HG02610 (cell line): ENCODE data around the gene CDC25A.
"Not testable (repeated sequence)": the region's sequence is repeated elsewhere in the genome, so short reads cannot be mapped to it uniquely, and the experiment has no call there.

Experiments
- ATAC-seq: cut with Tn5 transposase; IDR thresholded peaks from one replicate; pipeline ENCODE4 v1.9.1; 2021; ENCODE audit warnings: mild to moderate bottlenecking, moderate library complexity; ENCODE audit not compliant: unreplicated experiment

The CDC25A gene

DNA sequence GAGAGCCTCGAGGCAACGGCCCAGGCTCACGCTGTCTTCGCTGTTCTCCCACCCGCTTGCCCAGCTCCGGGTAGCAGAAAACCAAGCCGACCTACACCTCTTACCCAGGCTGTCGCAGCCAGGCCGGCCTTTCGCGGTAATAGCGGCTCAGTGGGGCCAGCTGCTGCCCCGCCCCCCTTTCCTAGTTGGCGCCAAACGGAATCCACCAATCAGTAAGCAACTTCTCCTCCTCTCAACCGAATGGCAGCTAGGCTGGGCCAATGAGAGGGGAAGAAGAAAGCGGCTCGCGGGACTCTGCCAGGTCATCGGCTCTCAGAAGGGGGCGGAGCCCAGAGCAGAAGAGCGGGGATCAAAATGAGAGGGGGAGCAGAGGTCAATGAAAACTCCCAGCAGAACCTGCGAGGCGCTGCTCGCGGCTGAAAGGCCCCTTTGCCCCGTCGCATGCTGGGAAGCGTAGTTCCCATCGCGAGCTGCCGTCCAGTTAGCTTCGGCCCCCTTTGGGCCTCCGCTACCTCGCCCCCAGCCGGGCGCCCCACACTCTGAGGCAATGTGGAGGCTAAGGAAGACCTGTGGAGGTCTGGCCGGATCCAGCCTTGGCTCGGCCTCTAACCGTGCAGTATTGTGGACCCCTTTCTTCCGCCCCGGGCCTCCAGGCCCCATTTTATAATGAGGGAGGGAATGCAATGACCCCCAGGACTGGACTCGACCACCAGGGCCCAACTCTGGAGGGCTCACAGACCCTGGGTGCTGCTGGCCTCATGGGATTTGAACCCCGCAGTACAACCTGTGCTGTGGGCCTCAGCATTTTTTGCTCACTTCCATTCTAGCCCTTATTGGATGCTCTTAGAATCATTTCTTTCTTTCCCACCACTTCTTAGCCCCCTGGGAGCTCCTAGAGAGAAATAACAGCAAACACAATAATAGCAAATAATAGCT is at the start of gene CDC25A:
Gene CDC25A (minus strand): TSS at position 152 of the 936 bp plus-strand sequence. CDS start 470 bp downstream, outside the sequence.
- ATAC-seq = peak; percentile 96

DNA sequence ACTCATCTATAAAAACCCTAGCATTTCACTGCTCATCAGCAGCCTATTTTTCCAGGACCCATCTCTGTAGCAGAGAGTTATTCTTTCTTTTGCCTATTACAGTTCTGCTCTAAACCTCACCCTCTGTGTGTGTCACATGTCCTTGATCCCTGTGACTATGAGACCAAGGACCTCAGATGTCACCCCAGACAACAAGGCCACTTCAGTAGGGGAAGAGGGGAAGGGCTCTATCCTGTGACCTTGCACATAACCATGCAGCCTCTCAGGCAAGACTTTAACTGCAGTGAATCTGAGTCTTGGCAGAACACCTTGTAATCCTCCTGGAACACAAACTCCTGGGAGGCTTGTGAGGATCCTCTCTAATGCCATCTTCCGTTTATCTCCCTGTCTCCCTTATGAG is 48.3 kb upstream of the CDC25A start:
- ATAC-seq = no peak

DNA sequence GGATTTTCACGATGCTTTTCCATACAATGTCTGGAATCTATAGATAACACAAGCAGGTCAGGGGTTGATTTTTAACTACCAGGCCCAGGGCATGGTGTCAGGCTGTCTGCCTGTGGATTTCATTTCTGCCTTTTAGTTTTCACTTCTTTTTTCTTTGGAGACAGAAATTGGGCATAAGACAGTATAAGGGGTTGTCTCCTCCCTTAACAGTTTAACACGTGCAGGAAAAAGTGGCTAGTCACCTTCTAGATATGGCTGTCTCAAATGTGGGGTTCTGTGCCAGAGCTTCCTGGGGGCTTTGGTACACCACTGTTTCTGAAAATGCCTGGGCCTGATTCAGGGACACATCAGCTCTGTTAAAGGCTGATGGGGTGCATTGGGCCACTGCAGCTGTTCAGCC is 45.3 kb upstream of the CDC25A start:
- ATAC-seq = no peak

DNA sequence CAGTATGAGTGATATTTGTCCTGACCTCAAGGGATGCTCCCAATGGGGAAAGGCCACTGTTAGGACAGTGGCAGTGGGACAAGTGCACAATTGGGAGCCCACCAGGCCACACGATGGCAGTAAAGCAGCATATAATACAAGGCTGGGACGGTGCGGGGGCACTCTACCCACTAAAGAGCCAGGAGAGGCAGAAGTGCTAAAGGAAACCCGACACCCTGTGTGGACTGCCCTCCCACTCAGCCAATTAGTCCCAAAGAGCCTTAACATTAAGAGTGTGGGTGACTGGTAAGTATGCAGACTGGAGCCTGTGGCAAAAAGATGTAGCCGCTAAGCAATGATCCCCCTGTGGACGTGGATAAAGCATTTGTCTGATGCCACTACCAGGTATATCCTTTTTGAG is 44.5 kb upstream of the CDC25A start:
- peak; percentile 72 for ATAC-seq

DNA sequence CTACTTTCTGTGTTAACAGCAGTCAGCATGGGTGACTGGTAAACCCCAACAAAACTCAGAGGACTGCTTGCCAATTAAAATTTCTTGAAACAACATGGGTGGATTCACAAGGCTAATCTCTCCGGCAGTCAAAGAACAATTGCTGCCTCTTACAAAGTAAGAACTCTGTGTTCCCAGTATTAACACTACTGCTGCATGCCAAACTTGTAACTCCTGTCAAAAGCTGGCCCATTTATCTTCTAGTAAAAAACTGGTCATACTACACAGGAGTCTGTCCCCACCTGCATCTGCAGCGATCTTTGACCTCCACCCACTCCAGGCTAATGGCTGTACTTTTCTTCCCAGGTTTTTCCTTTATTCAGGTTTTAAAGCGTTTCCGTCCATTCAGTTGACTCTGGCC is 44.0 kb upstream of the CDC25A start:
- ATAC-seq = no peak

DNA sequence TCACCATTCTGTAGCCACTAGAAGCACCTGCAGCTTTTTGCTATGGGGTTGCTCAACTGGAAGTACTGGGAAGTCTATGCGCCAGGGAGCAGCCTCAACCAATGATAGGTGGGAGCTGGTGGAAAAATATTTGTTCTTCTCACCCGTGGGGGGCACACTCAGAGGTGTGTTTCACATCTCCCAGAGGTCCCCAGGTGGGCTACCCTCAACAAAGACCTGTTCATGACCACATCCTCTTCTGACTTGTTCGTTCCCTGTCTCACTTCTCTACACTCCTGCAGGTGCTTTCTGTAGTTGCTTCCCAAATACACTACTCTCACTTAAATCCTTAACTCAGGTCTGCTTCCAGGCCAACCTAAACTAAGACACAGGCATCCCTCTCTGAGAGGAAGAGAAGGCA is 38.7 kb upstream of the CDC25A start:
- no peak for ATAC-seq

DNA sequence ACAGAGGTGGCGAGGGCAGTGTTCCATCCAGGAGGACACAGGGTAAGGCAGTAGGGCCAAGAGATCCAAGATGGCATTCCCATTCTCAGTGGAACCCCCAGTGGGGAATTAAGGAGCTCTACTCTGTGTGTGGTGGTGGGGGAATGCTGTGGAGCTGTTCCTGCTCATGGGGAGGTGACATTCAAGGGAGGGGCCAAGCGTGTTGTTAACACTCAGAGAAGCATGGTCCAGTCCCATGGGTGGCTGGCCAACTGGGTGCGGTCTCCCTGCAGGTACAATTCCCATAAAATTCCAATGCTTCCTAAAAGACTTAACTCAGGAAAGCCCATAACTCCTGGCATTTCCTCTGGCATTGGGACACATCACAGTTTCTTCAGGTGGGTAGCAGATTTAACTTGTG is 37.4 kb upstream of the CDC25A start:
- no peak for ATAC-seq

DNA sequence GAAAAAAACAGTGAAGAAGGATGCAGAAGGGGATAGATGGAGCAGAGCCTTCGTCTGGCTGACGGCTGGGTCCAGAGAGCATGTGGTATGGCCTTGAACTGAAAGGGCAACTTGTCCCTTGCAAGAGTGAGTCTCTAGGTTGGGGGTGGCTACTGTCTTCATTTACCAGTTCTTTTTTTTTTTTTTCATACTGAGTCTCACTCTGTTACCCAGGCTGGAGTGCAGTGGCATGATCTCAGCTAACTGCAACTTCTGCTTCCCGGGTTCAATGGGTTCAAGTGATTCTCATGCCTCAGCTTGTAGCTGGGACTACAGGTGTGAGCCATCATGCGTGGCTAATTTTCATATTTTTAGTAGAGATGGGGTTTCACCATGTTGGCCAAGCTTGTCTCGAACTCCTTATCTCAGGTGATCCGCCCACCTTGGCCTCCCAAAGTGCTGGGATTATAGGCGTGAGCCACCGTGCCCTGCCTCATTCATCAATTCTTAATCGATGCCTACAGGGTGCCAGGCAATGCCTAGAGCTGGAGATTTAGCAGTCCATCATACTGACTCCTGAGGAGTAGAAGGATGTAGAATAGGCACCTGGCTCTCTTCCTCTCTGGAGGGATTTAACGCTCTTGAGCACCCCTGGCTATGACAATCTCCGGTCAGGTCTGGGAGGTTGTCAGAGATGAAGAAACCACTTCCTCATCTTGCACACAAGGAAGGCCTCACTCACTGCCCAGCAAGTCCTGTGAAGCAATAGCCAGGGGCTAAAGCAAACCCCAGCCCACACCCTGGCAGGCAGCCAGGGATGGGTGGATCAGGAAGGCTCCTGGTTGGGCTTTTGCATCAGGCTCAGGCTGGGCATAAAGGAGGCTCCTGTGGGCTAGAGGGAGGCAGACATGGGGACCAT is 34.6 kb upstream of the CDC25A start, which contains the start of gene CAMP:
Gene CAMP (plus strand): TSS at position 880 of the 898 bp plus-strand sequence. CDS start 17 bp downstream, at position 897.
- ATAC-seq = peak; percentile 78

DNA sequence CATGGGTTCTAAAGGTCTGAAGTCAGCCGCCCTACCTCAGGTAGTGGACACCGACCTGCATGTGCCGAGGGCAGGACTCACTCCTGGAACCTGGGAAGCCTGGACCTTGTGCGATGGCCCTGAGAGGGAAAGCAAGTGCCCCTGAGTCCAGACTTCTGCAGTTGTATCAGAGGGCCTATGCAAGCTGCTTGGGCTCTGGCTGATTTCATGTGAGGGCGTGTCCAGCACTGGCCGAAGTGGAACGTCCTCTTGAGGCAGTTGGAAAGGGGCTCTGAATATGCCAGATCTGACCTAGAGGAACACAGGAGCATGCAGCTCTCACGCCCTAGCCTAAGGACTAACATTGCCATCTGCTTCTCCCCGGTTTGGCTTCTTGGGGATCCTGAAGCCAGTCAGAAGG is 32.5 kb upstream of the CDC25A start:
- ATAC-seq = no peak

DNA sequence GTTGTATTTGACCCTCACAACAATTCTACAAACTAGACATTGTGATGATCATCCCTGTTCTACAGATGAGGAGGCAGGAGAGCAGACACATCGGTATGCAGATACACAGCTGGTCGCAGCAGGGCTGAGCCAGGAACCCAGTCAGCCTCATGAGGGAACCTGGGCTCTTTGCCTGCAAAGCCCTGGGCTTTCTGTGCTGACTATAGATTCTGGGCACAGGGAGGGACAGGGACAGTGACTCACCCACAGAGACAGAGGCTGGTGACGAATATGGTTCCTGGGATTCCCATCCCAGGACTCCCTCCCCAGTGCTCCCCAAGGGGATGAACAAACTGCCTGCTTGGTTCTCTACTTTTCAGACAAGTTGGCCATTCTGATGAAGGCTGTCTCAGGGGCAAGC is 31.3 kb upstream of the CDC25A start:
- ATAC-seq = no peak

DNA sequence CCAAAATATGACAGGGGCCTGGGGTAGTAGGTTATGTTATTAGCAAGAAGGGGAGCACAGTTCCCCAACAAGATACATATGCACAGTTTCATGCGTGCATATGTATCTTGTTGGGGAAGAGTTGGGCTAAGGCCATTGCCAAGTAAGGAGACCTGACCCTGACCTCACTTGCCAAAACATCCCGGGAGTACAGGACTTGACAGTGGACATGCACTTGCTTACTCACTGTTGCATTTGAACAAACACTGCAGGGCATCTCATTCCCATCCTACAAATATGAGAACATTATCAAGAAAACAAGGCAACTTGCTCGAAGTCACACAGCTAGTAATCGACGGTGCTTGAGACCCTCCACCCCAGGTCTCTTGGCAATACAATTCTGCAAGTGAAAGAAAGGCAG is 30.3 kb upstream of the CDC25A start:
- no peak for ATAC-seq

DNA sequence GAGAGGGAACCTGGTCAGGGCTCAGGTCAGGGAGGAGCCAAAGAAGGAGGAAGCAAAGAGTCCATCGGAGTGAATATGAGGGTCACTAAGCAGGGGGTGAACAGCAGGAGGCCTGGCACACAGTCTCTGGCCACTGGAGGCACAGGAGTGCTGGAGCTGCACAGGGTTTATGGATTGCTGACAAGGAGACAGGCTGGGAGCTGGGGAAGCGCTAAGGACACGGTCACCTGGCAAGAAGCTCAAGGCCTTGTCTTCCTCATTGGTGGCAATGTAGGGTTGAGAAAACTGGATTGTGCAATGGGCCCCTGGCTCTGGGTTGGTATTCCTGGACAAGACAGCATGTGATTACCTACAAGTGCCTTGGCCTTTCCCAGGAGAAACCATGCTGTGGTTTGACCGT is 29.2 kb upstream of the CDC25A start:
- ATAC-seq = no peak

DNA sequence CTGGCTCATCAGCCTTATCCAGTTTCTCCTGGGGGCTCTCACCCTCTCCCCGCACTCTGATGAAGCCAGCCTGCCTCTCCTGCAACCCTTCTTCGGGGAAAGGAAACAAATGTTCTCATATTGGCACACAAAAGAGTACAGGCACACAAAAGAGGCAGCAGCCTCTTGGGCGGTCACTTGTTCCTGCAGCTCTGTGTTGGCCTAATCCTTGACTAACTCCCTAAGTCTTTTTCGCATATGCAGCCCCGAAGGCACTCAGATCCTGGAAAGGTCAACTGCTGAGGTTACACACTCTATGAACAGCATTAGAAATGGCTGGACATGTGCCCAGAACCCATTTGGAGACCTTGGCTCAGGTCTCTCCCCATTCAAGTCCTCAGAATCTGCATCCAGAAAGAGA is 27.7 kb upstream of the CDC25A start:
- no peak for ATAC-seq

DNA sequence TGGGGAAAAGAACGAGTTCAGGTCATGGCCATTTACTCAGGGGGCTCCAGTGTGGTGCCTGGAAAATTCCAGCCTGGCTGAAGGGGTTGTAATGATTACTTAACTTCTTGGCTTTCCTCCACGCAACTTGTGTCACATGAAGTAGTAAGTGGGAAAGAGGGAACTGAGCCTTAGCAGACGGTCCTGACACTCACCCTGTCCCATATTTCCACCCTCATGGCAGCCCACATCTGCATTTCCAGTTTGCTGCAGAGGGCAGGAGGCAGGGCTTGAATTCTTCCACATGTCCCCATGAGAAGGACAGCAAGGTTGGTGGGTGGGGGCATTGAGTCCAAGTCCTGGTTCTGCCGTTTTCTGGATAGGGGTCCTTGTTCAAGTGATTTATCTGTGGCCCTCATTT is 27.2 kb upstream of the CDC25A start:
- ATAC-seq = no peak

DNA sequence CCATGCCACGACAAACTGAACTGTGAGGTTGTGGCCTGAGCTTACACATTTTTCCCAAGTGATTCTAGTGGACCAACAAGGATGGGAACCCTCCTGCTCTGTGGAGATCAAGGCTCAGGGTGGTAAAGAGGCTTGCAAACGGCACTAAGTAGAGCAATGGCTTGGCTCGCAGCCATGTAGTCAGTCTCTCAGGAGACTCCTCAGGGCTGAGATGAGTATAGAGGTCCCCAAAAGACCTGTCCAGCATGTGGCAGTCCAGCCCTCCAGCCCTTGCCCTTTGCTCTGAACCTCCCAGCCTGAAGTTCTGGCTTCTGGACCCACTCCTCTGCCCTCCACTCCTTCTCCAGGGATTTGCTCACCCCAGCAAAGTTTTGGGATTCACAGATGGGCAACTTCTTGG is 26.8 kb upstream of the CDC25A start:
- ATAC-seq = no peak

DNA sequence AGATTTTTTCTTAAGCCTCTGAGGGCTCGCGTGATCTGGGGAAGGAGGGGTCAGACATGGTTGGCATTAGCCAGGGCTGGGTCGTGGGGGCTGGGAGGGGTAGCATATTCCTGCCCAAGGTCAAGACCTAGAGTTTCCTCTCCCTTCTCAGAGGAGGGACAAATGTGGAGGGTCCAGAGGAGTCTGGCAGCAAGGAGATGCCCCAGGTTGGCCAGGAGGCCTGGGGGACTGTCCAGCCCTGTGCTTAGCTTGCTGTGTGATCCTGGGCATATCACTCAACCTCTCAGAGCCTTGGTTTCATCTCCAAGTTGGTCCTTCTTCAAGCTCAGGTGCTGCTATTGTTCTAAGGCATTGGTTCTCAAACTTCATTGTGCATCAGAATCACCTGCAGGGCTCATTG is 26.0 kb upstream of the CDC25A start:
- no peak for ATAC-seq

DNA sequence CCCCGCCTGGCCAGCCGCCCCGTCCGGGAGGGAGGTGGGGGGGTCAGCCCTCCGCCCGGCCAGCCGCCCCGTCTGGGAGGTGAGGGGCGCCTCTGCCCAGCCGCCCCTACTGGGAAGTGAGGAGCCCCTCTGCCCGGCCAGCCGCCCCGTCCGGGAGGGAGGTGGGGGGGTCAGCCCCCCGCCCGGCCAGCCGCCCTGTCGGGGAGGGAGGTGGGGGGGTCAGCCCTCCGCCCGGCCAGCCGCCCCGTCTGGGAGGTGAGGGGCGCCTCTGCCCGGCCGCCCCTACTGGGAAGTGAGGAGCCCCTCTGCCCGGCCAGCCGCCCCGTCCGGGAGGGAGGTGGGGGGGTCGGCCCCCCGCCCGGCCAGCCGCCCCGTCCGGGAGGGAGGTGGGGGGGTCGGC is 23.6 kb upstream of the CDC25A start:
- not testable (repeated sequence) for ATAC-seq

DNA sequence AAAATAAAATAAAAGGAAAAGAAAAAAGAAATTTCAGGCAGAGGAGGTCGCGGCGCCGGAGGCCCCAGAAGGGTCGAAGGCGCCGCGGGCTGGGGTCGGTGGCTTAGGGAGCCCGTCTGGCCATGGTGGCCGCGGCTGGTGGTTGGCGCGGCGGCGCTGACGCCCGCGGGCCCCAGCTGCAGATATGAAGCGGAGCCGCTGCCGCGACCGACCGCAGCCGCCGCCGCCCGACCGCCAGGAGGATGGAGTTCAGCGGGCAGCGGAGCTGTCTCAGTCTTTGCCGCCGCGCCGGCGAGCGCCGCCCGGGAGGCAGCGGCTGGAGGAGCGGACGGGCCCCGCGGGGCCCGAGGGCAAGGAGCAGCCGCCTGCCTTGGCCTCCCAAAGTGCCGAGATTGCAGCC is 22.3 kb upstream of the CDC25A start:
- ATAC-seq = not testable (repeated sequence)

DNA sequence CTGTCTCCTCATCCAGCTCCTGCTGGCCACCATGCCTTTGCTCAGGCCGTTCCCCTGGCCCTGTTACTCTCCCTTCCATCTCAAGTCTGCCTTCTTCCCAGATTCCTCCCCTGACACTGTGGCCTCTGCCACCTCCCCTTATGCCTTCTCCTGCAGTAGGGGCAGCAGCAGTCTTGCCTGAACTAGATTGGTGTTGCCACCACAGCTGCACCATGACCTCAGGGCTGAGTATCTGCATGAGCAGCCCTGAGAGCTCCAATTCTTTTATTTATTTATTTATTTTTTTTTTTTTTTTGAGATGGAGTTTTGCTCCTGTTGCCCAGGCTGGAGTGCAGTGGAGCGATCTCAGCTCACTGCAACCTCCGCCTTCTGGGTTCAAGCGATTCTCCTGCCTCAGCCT is 21.2 kb upstream of the CDC25A start:
- ATAC-seq = no peak

DNA sequence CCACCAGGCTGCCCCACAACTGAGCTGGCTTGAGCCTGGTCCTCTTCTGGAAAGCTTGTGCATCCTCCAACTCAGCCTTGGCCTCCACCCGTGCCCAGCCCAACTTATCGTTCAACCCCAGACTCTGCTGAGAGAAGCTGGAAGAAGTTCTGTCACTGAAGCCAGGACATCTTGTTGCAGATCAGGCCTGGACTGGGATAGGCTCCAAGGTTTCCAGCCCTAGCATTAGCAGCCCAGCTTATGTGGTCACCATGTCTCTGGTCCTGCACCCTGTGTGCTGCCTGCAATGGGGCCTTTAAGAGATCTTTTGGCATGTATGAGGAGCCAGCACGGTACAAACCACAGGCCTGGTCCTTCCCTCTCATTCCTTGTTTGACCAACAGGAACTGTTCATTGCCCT is 19.9 kb upstream of the CDC25A start:
- ATAC-seq = no peak

DNA sequence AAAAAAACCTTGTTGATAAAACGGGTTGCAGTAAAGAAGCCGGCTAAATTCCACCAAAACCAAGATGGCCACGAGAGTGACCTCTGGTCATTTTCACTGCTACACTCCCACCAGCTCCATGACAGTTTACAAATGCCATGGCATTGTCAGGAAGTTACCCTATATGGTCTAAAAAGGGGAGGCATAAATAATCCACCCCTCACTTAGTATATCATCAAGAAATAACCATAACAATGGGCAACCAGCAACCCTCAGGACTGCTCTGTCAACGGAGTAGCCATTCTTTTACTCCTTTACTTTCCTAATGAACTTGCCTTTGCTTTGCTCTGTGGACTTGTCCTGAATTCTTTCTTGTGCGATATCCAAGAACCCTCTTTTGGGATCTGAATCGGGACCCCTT is 14.4 kb upstream of the CDC25A start:
- no peak for ATAC-seq

DNA sequence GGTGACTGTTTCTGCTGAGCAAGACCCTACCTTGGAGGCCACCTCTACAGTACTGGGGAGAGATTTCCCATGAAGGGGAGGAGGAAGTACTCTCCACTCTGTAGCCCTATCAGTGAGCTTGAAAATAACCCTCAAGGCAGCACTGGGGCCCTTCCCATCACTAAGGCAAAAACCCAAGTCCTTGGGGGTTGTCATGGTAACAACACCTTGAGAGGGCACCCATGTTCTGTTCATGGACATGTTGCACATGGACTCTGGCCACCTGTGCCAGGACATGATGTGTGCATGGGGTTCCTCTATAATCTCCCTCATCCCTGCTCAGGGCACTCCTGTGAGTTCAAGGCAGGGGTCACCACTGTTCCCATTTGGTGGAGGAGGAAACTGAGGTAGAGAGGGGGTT is 10.9 kb upstream of the CDC25A start:
- ATAC-seq = no peak
